ENCODE results near the gene BRD3OS.

BRD3OS gene

DNA sequence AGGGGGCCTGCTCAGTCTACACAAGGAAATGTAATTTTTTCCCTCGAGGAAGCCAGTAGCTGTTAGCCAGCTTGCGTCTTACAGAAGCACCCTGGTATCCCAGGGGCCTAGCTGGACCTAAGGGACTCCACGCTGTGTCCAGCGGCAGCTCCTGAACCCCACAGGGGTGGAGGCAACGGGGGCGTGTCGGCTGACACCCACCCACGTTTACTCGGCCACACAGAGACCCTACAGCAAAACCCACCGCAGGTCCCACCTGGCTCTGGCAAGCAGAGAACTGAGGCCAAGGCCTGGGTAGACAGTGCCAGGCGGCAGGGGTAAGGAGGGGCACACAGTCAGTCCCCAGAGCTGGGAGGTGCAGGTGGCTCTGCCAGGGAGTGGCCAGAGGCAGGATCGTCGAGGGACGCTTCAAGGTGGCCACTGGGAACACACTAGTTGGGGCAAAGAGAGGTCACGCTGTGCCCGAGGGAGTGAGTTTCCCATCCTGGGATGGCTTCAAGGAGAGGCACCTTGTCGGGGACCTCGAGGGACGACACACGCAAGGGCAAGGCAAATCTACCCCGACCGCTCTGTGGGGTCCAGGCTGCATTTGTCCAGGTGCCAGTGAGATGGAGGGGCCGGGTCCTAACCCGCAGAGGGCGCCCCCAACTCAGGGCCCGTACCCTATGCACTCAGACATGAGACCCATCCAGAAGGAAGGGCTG lies 20.7 kb downstream of the BRD3OS start:
- DNase-seq (ENCODE audit: low spot score) = no peak
- in situ Hi-C loops (cut with MboI; ENCODE audit: low pct_unique_long_range_greater_than_20kb, low sequenced_read_pairs, unreplicated experiment) = no loop called here
- TF ChIP-seq, protein P1, sequence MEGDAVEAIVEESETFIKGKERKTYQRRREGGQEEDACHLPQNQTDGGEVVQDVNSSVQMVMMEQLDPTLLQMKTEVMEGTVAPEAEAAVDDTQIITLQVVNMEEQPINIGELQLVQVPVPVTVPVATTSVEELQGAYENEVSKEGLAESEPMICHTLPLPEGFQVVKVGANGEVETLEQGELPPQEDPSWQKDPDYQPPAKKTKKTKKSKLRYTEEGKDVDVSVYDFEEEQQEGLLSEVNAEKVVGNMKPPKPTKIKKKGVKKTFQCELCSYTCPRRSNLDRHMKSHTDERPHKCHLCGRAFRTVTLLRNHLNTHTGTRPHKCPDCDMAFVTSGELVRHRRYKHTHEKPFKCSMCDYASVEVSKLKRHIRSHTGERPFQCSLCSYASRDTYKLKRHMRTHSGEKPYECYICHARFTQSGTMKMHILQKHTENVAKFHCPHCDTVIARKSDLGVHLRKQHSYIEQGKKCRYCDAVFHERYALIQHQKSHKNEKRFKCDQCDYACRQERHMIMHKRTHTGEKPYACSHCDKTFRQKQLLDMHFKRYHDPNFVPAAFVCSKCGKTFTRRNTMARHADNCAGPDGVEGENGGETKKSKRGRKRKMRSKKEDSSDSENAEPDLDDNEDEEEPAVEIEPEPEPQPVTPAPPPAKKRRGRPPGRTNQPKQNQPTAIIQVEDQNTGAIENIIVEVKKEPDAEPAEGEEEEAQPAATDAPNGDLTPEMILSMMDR (IDR thresholded peaks at IDR 0.05; ENCODE audit: extremely low read depth, insufficient read depth, missing control alignments) = no peak

DNA sequence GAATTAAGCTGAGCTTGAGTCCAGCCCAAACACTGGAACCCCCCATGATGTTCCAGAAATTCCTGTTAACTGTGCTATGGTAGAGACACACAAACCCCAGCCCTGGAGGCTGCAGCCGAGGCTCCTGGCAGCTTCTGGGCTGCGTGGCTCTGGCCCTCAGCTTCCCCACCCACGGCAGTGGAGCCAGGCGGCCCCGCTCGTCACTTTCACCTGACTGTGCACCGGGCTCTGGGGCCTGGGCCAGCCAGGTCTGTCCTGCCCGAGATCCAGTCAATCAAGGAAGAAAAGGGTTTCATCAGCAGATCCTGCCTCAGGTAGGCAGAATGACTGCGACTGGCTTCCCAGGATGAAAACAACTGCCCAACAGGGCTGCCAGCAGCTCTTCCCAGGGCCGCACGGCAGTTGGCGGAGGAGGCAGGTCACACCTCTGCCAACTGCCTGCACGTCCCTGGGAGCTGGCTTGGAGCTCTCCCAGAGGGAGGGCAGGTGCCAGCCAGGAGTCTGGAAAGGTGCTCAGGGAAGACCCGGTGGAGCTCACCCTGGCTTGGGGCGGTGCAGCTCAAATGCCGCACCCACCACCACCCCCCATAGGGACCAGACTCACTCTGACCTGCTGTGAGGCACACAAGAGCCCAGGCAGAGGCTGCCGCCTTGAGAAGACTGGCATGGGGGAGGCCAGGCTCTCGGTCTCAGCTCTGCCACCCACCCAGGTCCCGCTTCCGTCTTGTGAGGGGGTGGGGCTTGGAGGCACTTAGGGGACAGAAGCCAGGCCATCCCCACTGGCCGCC lies 21.8 kb downstream of the BRD3OS start:
- DNase-seq (ENCODE audit: low spot score) = no peak
- TF ChIP-seq, protein P1 (IDR thresholded peaks at IDR 0.05; ENCODE audit: extremely low read depth, insufficient read depth, missing control alignments) = no peak
- in situ Hi-C loops (cut with MboI; ENCODE audit: low pct_unique_long_range_greater_than_20kb, low sequenced_read_pairs, unreplicated experiment) = no loop called here

DNA sequence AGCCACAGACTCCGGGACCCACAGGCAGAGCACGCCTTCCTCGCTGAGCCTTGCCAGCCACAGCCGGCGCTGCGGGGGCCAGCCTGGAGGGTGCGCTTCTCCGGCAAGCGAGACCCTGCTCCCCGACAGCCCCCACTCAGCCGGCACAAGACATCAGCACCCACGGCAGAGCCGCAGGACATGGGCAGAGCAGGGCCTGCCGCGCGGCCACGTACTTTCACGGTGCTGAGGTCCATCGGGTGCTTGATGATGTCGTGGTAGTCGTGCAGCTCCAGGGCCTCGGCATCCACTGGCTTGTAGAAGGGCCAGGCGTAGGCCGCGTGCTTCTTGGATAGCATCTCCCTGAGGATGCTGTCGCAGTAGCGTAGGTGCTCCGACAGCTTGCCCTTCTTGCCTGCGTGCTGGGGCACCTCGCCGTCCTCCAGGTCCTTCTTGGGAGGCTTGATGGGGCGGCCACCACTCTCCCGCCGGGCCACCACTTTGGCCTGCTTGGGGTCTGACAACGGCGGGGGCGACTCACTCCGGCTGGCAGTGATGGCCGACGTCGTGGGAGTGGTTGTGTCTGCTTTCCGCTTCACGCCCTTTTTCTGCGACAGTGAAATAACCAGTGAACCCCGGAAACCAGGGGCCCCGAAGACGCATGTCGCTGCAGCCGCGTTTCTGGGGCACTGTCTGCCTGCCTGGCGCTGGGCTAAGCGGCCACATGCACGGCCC lies 22.7 kb downstream of the BRD3OS start:
- DNase-seq (ENCODE audit: low spot score) = no peak
- TF ChIP-seq, protein P1 (IDR thresholded peaks at IDR 0.05; ENCODE audit: extremely low read depth, insufficient read depth, missing control alignments) = no peak
- in situ Hi-C loops (cut with MboI; ENCODE audit: low pct_unique_long_range_greater_than_20kb, low sequenced_read_pairs, unreplicated experiment) = no loop called here

DNA sequence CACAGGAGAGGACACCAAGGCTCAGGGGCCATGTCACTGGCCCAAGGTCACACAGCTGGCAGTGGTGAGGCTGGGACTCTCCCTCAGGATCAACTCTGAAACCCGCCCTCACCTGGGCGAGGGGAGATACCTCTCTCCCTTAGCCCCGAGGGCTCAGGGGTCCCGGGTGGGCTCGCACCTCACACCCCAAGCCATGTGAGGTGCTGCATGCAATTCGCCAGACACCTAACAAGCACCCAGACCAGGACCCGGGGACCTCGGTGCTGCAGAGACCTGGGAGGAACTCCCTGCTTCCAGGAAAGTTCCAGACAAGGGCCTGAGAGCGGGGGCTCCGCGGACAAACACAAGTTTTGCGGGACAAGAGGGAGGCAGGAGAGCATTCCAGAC lies 23.3 kb downstream of the BRD3OS start:
- TF ChIP-seq, protein P1 (IDR thresholded peaks at IDR 0.05; ENCODE audit: extremely low read depth, insufficient read depth, missing control alignments) = no peak
- in situ Hi-C loops (cut with MboI; ENCODE audit: low pct_unique_long_range_greater_than_20kb, low sequenced_read_pairs, unreplicated experiment) = no loop called here
- no peak for DNase-seq (ENCODE audit: low spot score)

DNA sequence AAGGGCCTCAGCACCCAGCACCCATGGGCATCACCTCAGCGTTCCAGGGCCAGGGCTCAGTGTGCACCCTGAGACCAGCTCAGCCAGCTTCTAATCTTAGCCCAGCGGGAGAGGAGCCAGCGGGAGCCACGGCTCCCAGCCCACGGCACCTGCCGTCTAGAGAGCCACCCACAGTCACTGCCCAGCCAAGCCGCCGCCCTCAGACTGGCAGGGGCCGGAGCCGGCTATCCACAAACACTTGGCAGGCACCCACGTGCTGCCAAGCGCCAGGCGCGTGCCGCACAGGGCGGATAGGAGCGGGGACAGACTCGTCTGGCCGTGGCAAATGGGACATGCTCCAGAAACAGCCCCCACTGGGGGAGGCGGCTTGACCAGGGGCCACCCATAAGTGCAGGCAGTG lies 24.0 kb downstream of the BRD3OS start:
- TF ChIP-seq, protein P1 (IDR thresholded peaks at IDR 0.05; ENCODE audit: extremely low read depth, insufficient read depth, missing control alignments) = no peak
- in situ Hi-C loops (cut with MboI; ENCODE audit: low pct_unique_long_range_greater_than_20kb, low sequenced_read_pairs, unreplicated experiment) = no loop called here
- DNase-seq (ENCODE audit: low spot score) = no peak

DNA sequence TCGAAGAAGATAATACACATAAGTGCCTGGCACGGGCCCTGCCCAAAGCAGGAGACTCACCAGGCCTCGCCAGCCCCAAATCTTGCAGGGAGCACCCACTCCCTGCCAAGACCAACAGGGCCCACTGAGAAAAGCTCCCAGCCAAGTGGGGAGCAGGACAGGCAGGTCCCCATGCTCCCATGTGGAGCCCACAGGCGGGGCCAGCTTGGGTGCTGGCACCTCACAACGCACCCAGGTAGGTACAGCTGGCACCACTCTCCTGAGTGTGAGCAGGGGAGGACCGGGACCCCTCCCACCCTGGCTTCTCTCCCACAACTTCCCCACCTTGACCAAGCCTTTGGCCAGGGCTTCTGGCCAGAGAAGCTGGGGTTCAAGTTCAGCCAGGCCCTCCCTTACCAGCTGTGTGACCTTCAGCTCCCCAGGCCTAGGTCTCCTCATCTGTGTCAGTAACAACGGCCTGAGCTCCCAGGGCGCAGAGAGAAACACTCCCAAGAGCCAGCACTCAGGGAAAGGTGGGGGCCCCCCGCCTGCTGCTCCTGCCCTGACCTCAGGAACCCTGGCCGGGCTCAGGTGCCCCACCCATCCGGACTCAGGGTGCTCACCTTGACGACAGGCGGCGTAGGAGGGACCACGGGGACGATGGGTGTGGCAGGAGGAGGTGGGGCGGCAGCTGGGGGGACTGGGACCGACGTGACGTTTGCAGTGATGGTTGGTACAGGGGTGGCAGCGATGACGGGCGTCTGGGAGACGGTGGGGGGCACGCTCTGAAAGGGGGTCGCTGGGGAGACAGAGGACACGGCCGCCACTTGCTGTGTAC lies 24.7 kb downstream of the BRD3OS start:
- TF ChIP-seq, protein P1 (IDR thresholded peaks at IDR 0.05; ENCODE audit: extremely low read depth, insufficient read depth, missing control alignments) = no peak
- in situ Hi-C loops (cut with MboI; ENCODE audit: low pct_unique_long_range_greater_than_20kb, low sequenced_read_pairs, unreplicated experiment) = no loop called here
- DNase-seq (ENCODE audit: low spot score) = no peak

Data from GM13977 (cell line).